Activated naive CD8-positive, alpha-beta T cell treated with anti-CD3 and anti-CD28 coated beads for 36 hours (primary cell): ENCODE results near the gene F8. TPM values are rescaled to one million over a fixed set of nuclear protein-coding genes. Genes with fewer than 3 reads are reported as not detected.
"Not testable (repeated sequence)": the region's sequence is repeated elsewhere in the genome, so short reads cannot be mapped to it uniquely, and the experiment has no call there.

ENCODE experiments used
- DNase-seq: peaks from one replicate; pipeline ENCODE4 v3.0.0; 2021
- H3K27ac Mint-ChIP-seq: one replicate; pipeline ENCODE4 v1.8.0; 2022; ENCODE audit warnings: mild to moderate bottlenecking, moderate library complexity, mixed read lengths
- H3K27me3 Mint-ChIP-seq: one replicate; pipeline ENCODE4 v1.8.0; 2022; ENCODE audit warnings: mild to moderate bottlenecking, mixed read lengths
- H3K36me3 Mint-ChIP-seq: one replicate; pipeline ENCODE4 v1.8.0; 2021; ENCODE audit warnings: mild to moderate bottlenecking, mixed read lengths
- H3K4me1 Mint-ChIP-seq: one replicate; pipeline ENCODE4 v1.8.0; 2021; ENCODE audit warnings: mixed read lengths
- H3K4me3 Mint-ChIP-seq: one replicate; pipeline ENCODE4 v1.8.0; 2022; ENCODE audit warnings: mild to moderate bottlenecking, moderate library complexity, mixed read lengths
- H3K9me3 Mint-ChIP-seq: one replicate; pipeline ENCODE4 v1.8.0; 2022; ENCODE audit warnings: mixed read lengths
- total RNA-seq, 2 experiments: library from RNA; stranded (reverse); gene quantifications; one replicate each; pipeline ENCODE4 v1.2.3, GENCODE V29; 2021

F8 gene
- total RNA-seq, 2 experiments from 2014 or later, result 4.3 TPM

GRCh38 chrX:155009994-155010472, 12.5 kb downstream of the F8 start:
- no peak overlapping the region for H3K4me3 Mint-ChIP-seq
- peaks cover 3% of the 10 kb centered on the region for H3K36me3 Mint-ChIP-seq
- no peaks in the 10 kb centered on the region for H3K27me3 Mint-ChIP-seq
- DNase-seq, result no peak
- peaks cover under 1% of the 10 kb centered on the region for H3K4me1 Mint-ChIP-seq
- H3K27ac Mint-ChIP-seq, result no peak overlapping the region
- no peaks in the 10 kb centered on the region for H3K9me3 Mint-ChIP-seq

- H3K27me3 Mint-ChIP-seq, H3K9me3 Mint-ChIP-seq, H3K27ac Mint-ChIP-seq, H3K4me1 Mint-ChIP-seq, H3K36me3 Mint-ChIP-seq, H3K4me3 Mint-ChIP-seq, DNase-seq: not testable (repeated sequence)
These were observed 13.9 kb downstream of the F8 start for GRCh38 chrX:155008578-155008977.

GRCh38 chrX:155006913-155007671, 15.4 kb downstream of the F8 start:
- H3K27me3 Mint-ChIP-seq, H3K36me3 Mint-ChIP-seq, H3K9me3 Mint-ChIP-seq, H3K4me1 Mint-ChIP-seq, H3K27ac Mint-ChIP-seq, H3K4me3 Mint-ChIP-seq, DNase-seq: not testable (repeated sequence)

- not testable (repeated sequence) for H3K27me3 Mint-ChIP-seq, H3K27ac Mint-ChIP-seq, H3K36me3 Mint-ChIP-seq, H3K4me1 Mint-ChIP-seq, H3K4me3 Mint-ChIP-seq, H3K9me3 Mint-ChIP-seq, DNase-seq
These were observed 16.1 kb downstream of the F8 start for GRCh38 chrX:155006379-155006778.

GRCh38 chrX:155005190-155005589, 17.3 kb downstream of the F8 start:
- H3K4me1 Mint-ChIP-seq, result peaks cover 4% of the 10 kb centered on the region
- H3K4me3 Mint-ChIP-seq, result no peak overlapping the region
- H3K27ac Mint-ChIP-seq, result no peak overlapping the region
- no peak for DNase-seq
- peaks cover 4% of the 10 kb centered on the region for H3K9me3 Mint-ChIP-seq
- peaks cover 5% of the 10 kb centered on the region for H3K27me3 Mint-ChIP-seq
- no peaks in the 10 kb centered on the region for H3K36me3 Mint-ChIP-seq

GRCh38 chrX:155001873-155002272, 20.6 kb downstream of the F8 start:
- DNase-seq, result no peak
- Mint-ChIP-seq H3K27me3 (peaks cover 15% of the 10 kb centered on the region), H3K4me3 (no peak overlapping the region), H3K9me3 (peaks cover 4% of the 10 kb centered on the region), H3K36me3 (no peaks in the 10 kb centered on the region), H3K27ac (no peak overlapping the region), H3K4me1 (peaks cover 5% of the 10 kb centered on the region)

GRCh38 chrX:155000841-155001240, 21.7 kb downstream of the F8 start:
- no peak for DNase-seq
- Mint-ChIP-seq H3K4me3 (no peak overlapping the region), H3K36me3 (no peaks in the 10 kb centered on the region), H3K9me3 (peaks cover 4% of the 10 kb centered on the region), H3K27me3 (peaks cover 15% of the 10 kb centered on the region), H3K27ac (no peak overlapping the region), H3K4me1 (peaks cover 5% of the 10 kb centered on the region)

- no peak overlapping the region for H3K27ac Mint-ChIP-seq
- H3K27me3 Mint-ChIP-seq, result peaks cover 15% of the 10 kb centered on the region
- peaks cover 5% of the 10 kb centered on the region for H3K4me1 Mint-ChIP-seq
- H3K9me3 Mint-ChIP-seq, result peaks cover 4% of the 10 kb centered on the region
- no peaks in the 10 kb centered on the region for H3K36me3 Mint-ChIP-seq
- no peak for DNase-seq
- H3K4me3 Mint-ChIP-seq, result no peak overlapping the region
These were observed 24.2 kb downstream of the F8 start for GRCh38 chrX:154998204-154998880.

GRCh38 chrX:154991476-154991875, 31.0 kb downstream of the F8 start:
- H3K4me1 Mint-ChIP-seq, result peaks cover 25% of the 10 kb centered on the region
- H3K4me3 Mint-ChIP-seq, result no peak overlapping the region
- peaks cover 3% of the 10 kb centered on the region for H3K9me3 Mint-ChIP-seq
- no peaks in the 10 kb centered on the region for H3K36me3 Mint-ChIP-seq
- H3K27me3 Mint-ChIP-seq, result no peaks in the 10 kb centered on the region
- H3K27ac Mint-ChIP-seq, result peak overlapping the region; percentile 84
- no peak for DNase-seq

GRCh38 chrX:154991039-154991438, 31.5 kb downstream of the F8 start:
- Mint-ChIP-seq H3K4me3 (no peak overlapping the region), H3K9me3 (peaks cover 3% of the 10 kb centered on the region), H3K4me1 (peaks cover 25% of the 10 kb centered on the region), H3K36me3 (no peaks in the 10 kb centered on the region), H3K27ac (peak overlapping the region; percentile 84), H3K27me3 (no peaks in the 10 kb centered on the region)
- peak; percentile 21 for DNase-seq

- peaks cover 3% of the 10 kb centered on the region for H3K9me3 Mint-ChIP-seq
- peak overlapping the region; percentile 84 for H3K27ac Mint-ChIP-seq
- peaks cover 25% of the 10 kb centered on the region for H3K4me1 Mint-ChIP-seq
- DNase-seq, result peak; percentile 8
- H3K4me3 Mint-ChIP-seq, result no peak overlapping the region
- no peaks in the 10 kb centered on the region for H3K27me3 Mint-ChIP-seq
- no peaks in the 10 kb centered on the region for H3K36me3 Mint-ChIP-seq
These were observed 32.0 kb downstream of the F8 start for GRCh38 chrX:154990496-154990895.

- Mint-ChIP-seq H3K27me3 (no peaks in the 10 kb centered on the region), H3K9me3 (peaks cover 3% of the 10 kb centered on the region), H3K27ac (no peak overlapping the region), H3K4me3 (no peak overlapping the region), H3K4me1 (peaks cover 25% of the 10 kb centered on the region), H3K36me3 (no peaks in the 10 kb centered on the region)
- no peak for DNase-seq
These were observed 33.8 kb downstream of the F8 start for GRCh38 chrX:154988719-154989118.

- Mint-ChIP-seq H3K4me1 (peaks cover 25% of the 10 kb centered on the region), H3K27me3 (no peaks in the 10 kb centered on the region), H3K27ac (no peak overlapping the region), H3K4me3 (no peak overlapping the region), H3K36me3 (no peaks in the 10 kb centered on the region), H3K9me3 (peaks cover 3% of the 10 kb centered on the region)
- DNase-seq, result no peak
These were observed 34.6 kb downstream of the F8 start for GRCh38 chrX:154987940-154988339.

GRCh38 chrX:154986826-154987575, 35.5 kb downstream of the F8 start:
- Mint-ChIP-seq H3K4me3 (no peak overlapping the region), H3K4me1 (peaks cover 21% of the 10 kb centered on the region), H3K9me3 (peaks cover 2% of the 10 kb centered on the region), H3K27me3 (no peaks in the 10 kb centered on the region), H3K27ac (no peak overlapping the region), H3K36me3 (no peaks in the 10 kb centered on the region)
- no peak for DNase-seq

- no peak overlapping the region for H3K4me3 Mint-ChIP-seq
- DNase-seq, result no peak
- H3K36me3 Mint-ChIP-seq, result no peaks in the 10 kb centered on the region
- no peaks in the 10 kb centered on the region for H3K9me3 Mint-ChIP-seq
- H3K27me3 Mint-ChIP-seq, result no peaks in the 10 kb centered on the region
- H3K4me1 Mint-ChIP-seq, result peaks cover 7% of the 10 kb centered on the region
- no peak overlapping the region for H3K27ac Mint-ChIP-seq
These were observed 41.5 kb downstream of the F8 start for GRCh38 chrX:154981116-154981411.
